Vagina (tissue), 2 donors: Measurements from ENCODE around the gene ACOT13. TPM values are rescaled to one million over a fixed set of nuclear protein-coding genes. Genes with fewer than 3 reads are reported as not detected.
"Not testable (repeated sequence)": the region's sequence is repeated elsewhere in the genome, so short reads cannot be mapped to it uniquely, and the experiment has no call there.

ENCODE experiments used
- DNase-seq, 2 donors: peaks; one replicate each; pipeline ENCODE4 v3.0.0-alpha.2; 2017; ENCODE audit errors: extremely low spot score in 2 of 2
- H3K27ac ChIP-seq: fragments of 200-600 bp; sonication (generic); one replicate; pipeline ENCODE4 v1.5.1; 2019
- H3K27me3 ChIP-seq: fragments of 200-600 bp; sonication (generic); one replicate; pipeline ENCODE4 v1.5.1; 2019
- H3K36me3 ChIP-seq, 2 donors: fragments of 200-600 bp; sonication (generic); one replicate each; pipeline ENCODE4 v1.5.1; 2017 to 2019
- H3K4me1 ChIP-seq: fragments of 200-600 bp; sonication (generic); one replicate; pipeline ENCODE4 v1.5.1; 2019
- H3K4me3 ChIP-seq, 2 donors: fragments of 200-600 bp; sonication (generic); 1 replicate in 1 of 2; 2 replicates in 1 of 2; pipeline ENCODE4 v1.5.1; 2016 to 2019
- H3K9me3 ChIP-seq: fragments of 200-600 bp; sonication (generic); one replicate; pipeline ENCODE4 v1.5.1; 2019
- POLR2A ChIP-seq, 2 donors: fragments of 450-650 bp; IDR thresholded peaks; one replicate each; pipeline ENCODE4 v1.6.1; 2017; ENCODE audit warnings: antibody characterized with exemption in 2 of 2, mild to moderate bottlenecking in 2 of 2, moderate library complexity in 2 of 2
- POLR2AphosphoS5 ChIP-seq, 2 donors: sonication (generic); formaldehyde crosslinking; IDR thresholded peaks; one replicate each; pipeline ENCODE4 v1.9.0; 2017; ENCODE audit warnings: antibody characterized with exemption in 2 of 2, mild to moderate bottlenecking in 2 of 2, low read depth in 1 of 2; ENCODE audit not compliant: insufficient read depth in 1 of 2
- intact Hi-C: fragments of 100-400 bp; cut with DNase I; formaldehyde crosslinking; loops from one replicate; pipeline ENCODE4 v1.15.1; 2023
- total RNA-seq: library from RNA; depleted of rRNA; stranded (reverse); fragments of >200 nt; gene quantifications from one replicate; pipeline ENCODE4 v1.2.3, GENCODE V29; 2016
- TF ChIP-seq, protein P1 (sequence below), 3 experiments: fragments of 450-650 bp in 2 of 3; fragments of 200-600 bp in 1 of 3; sonication (generic) in 1 of 3; IDR thresholded peaks; one replicate each; pipeline ENCODE4 v1.5.1; 2017 to 2019; ENCODE audit warnings: antibody characterized with exemption in 3 of 3, mild to moderate bottlenecking in 2 of 3, moderate library complexity in 2 of 3

The ACOT13 gene
- total RNA-seq, 1 donor from 2014 or later = 4.4 TPM

DNA sequence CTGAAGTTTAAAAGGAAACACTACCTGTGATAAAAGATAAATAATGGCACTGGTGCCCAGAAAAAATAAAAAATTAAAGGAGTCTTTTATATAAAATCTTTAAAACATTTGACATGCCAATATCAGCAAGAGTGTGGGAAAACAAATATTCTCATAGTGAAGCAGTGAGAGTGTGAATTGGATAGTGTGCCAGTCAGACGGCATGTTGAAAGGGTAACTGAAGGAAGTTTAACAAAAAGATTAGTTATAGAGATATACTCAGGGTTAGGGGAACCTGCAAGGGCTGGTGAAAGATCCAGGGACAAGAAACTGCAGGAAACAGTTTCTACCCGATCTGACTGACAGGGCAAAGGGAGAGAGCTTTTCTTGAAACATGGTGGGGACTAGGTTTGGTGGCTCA is 85.6 kb downstream of the ACOT13 start:
- no peaks in the 10 kb centered on the region for H3K27me3 ChIP-seq
- H3K4me3 ChIP-seq = no peak overlapping the region
- no peaks in the 10 kb centered on the region for H3K4me1 ChIP-seq
- DNase-seq = no peak
- H3K27ac ChIP-seq = no peak overlapping the region
- intact Hi-C loops = no loop called here
- H3K36me3 ChIP-seq = no peaks in the 10 kb centered on the region
- no peaks in the 10 kb centered on the region for H3K9me3 ChIP-seq
- TF ChIP-seq, protein P1, sequence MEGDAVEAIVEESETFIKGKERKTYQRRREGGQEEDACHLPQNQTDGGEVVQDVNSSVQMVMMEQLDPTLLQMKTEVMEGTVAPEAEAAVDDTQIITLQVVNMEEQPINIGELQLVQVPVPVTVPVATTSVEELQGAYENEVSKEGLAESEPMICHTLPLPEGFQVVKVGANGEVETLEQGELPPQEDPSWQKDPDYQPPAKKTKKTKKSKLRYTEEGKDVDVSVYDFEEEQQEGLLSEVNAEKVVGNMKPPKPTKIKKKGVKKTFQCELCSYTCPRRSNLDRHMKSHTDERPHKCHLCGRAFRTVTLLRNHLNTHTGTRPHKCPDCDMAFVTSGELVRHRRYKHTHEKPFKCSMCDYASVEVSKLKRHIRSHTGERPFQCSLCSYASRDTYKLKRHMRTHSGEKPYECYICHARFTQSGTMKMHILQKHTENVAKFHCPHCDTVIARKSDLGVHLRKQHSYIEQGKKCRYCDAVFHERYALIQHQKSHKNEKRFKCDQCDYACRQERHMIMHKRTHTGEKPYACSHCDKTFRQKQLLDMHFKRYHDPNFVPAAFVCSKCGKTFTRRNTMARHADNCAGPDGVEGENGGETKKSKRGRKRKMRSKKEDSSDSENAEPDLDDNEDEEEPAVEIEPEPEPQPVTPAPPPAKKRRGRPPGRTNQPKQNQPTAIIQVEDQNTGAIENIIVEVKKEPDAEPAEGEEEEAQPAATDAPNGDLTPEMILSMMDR (IDR thresholded peaks at IDR 0.05) = no peak
- TF ChIP-seq POLR2AphosphoS5 (IDR thresholded peaks at IDR 0.05; ENCODE audit: insufficient read depth in 1 of 2, low read depth in 1 of 2) = no peak

DNA sequence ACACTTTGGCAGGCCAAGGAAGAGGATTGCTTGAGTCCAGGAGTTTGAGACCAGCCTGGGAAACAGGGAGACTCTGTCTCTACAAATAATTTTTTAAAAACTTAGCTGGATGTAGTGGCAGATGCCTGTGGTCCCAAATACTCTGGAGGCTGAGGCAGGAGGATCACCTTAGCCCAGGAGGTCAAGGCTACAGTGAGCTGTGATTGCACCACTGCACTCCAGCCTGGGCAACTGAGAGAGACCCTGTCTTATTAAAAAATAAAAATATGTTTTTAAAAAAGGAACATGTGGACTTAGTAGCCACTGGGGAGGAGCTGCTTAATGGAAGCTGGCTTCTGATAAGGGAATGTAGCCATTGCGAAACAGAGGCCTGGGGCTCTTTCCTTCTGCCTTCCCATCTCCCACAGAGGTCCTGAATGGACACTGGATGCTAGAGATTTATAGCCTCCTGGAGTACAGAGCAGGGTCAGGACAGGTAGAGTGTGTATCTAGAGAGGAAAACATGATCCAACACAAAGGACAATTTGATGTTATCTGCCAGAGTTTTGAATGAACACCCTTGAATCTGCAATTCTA is 86.1 kb downstream of the ACOT13 start:
- H3K4me1 ChIP-seq = no peaks in the 10 kb centered on the region
- no peak overlapping the region for H3K4me3 ChIP-seq
- H3K36me3 ChIP-seq = no peaks in the 10 kb centered on the region
- no peak overlapping the region for H3K27ac ChIP-seq
- no peaks in the 10 kb centered on the region for H3K9me3 ChIP-seq
- no peak for DNase-seq
- TF ChIP-seq, protein P1 (IDR thresholded peaks at IDR 0.05) = no peak
- TF ChIP-seq POLR2AphosphoS5 (IDR thresholded peaks at IDR 0.05; ENCODE audit: insufficient read depth in 1 of 2, low read depth in 1 of 2) (no peak), POLR2A (IDR thresholded peaks at IDR 0.05) (no peak)
- intact Hi-C loops = no loop called here
- H3K27me3 ChIP-seq = no peaks in the 10 kb centered on the region

DNA sequence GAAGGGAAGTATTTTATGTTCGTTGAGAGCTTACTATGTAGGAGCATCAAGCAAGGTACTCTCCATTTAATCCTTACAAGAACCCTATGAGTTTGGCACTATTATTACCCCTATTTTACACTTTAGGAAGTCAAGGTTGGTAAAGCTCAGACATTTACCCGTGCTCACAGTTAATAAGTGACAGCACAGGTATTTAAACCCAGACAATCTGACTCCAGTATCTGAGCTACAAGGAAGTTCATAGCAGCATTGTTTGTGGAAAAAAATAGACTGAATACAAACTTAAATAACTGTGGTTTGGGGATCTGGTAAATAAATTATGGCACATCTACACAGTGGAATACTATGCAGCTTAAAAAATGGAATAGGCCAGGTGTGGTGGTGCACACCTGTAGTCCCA is 86.7 kb downstream of the ACOT13 start:
- Histone ChIP-seq H3K36me3 (no peaks in the 10 kb centered on the region), H3K4me3 (no peak overlapping the region), H3K27ac (no peak overlapping the region), H3K27me3 (no peaks in the 10 kb centered on the region), H3K4me1 (no peaks in the 10 kb centered on the region), H3K9me3 (no peaks in the 10 kb centered on the region)
- TF ChIP-seq POLR2A (IDR thresholded peaks at IDR 0.05) (no peak), POLR2AphosphoS5 (IDR thresholded peaks at IDR 0.05; ENCODE audit: insufficient read depth in 1 of 2, low read depth in 1 of 2) (no peak)
- TF ChIP-seq, protein P1 (IDR thresholded peaks at IDR 0.05) = no peak
- no peak for DNase-seq
- intact Hi-C loops = no loop called here

DNA sequence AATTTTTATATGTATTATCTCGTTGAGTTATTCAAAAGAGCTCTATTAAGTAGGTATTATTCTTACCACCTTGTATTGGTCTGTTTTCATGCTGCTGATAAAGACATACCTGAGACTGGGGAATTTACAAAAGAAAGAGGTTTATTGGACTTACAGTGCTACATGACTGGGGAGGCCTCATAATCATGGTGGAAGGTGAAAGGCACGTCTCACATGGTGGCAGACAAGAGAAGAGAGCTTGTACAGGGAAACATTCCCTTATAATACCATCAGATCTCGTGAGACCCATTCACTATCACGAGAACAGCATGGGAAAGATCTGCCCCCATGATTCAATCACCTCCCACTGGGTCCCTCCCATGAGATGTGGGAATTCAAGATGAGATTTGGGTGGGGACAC is 87.5 kb downstream of the ACOT13 start:
- H3K9me3 ChIP-seq, H3K4me3 ChIP-seq, H3K36me3 ChIP-seq, H3K27ac ChIP-seq, DNase-seq, intact Hi-C loops, H3K27me3 ChIP-seq, H3K4me1 ChIP-seq: not testable (repeated sequence)

Other genes with a start within 250 kb of the ACOT13 start
- gene GPLD1, start 177.5 kb upstream of the ACOT13 start, total RNA-seq = 15.7 TPM
- 14.2 TPM for gene ALDH5A1, start 172.1 kb upstream of the ACOT13 start, total RNA-seq
- gene KIAA0319, start 20.9 kb upstream of the ACOT13 start, total RNA-seq = 0.25 TPM
- 28.7 TPM for gene TDP2, start 178 bp upstream of the ACOT13 start, total RNA-seq
- gene C6orf62, start 52.1 kb downstream of the ACOT13 start, total RNA-seq = 45.2 TPM
- gene GMNN, start 107.9 kb downstream of the ACOT13 start, total RNA-seq = 13.5 TPM
- not detected for gene ARMH2, start 131.8 kb downstream of the ACOT13 start, total RNA-seq